Endothelial cell of umbilical vein (primary cell): ENCODE data around the gene LONRF2. TPM values are rescaled to one million over a fixed set of nuclear protein-coding genes. Genes with fewer than 3 reads are reported as not detected.

ENCODE experiments used
- BruUV-seq: library from RNA; stranded (reverse); fragments of 400-500 nt; replicated peaks from 2 replicates; lab custom pipeline; 2021; lab: Mats Ljungman, UMichigan
- CTCF ChIA-PET: fragments of 300-600, 350-600 bp; sonication (Branson Sonifier 250); formaldehyde crosslinking; loops from one replicate; lab custom pipeline; 2021; ENCODE audit warnings: antibody characterized with exemption, inconsistent platforms; lab: Charles Lee
- POLR2A ChIA-PET: fragments of 300-600, 350-600 bp; sonication (Branson Sonifier 250); formaldehyde crosslinking; loops from one replicate; lab custom pipeline; 2021; ENCODE audit warnings: antibody characterized with exemption, inconsistent platforms; lab: Charles Lee
- DNase-seq: peaks from one replicate; pipeline ENCODE4 v3.0.0-alpha.2; 2011; ENCODE audit warnings: low read depth, low spot score
- FAIRE-seq: peaks from 2 replicates; lab custom pipeline; 2011; peaks lifted over from hg19 to GRCh38; lab: Jason Lieb, UNC
- H2AFZ ChIP-seq: 2 replicates; pipeline ENCODE4 v1.6.0; 2012; ENCODE audit warnings: low read depth, low read length, control low read depth, inconsistent platforms
- H3K27ac ChIP-seq: 2 replicates; pipeline ENCODE4 v1.5.1; 2011; ENCODE audit warnings: low read depth, mild to moderate bottlenecking, control low read depth, low read length, moderate library complexity; ENCODE audit not compliant: insufficient read depth
- H3K27me3 ChIP-seq, 2 experiments: 2 replicates each; pipeline versions ENCODE4 v1.6.0 to v1.6.1; 2011; ENCODE audit warnings: low read length in 2 of 2, mixed read lengths in 1 of 2; ENCODE audit not compliant: control insufficient read depth in 2 of 2, insufficient read depth in 2 of 2
- H3K36me3 ChIP-seq, 2 experiments: 2 replicates in 1 of 2; 3 replicates in 1 of 2; pipeline ENCODE4 v1.5.1; 2011; ENCODE audit warnings: low read length in 2 of 2, mild to moderate bottlenecking in 1 of 2, moderate library complexity in 1 of 2; ENCODE audit not compliant: control insufficient read depth in 2 of 2, insufficient read depth in 2 of 2; ENCODE audit errors: extremely low read depth in 1 of 2
- H3K4me1 ChIP-seq: 3 replicates; pipeline ENCODE4 v1.5.1; 2011; ENCODE audit warnings: mild to moderate bottlenecking, low read length; ENCODE audit not compliant: control insufficient read depth, insufficient read depth; ENCODE audit errors: extremely low read depth
- H3K4me2 ChIP-seq: 2 replicates; pipeline ENCODE4 v1.6.1; 2011; ENCODE audit warnings: low read length, control low read depth, mixed read lengths; ENCODE audit not compliant: insufficient read depth
- H3K4me3 ChIP-seq, 3 experiments: fragments of 200-600 bp in 1 of 3; sonication (generic), shearing (Covaris generic) in 1 of 3; replicated peaks in 1 of 3; 2 replicates each; pipeline ENCODE4 v1.5.1; 2011 to 2016; ENCODE audit warnings: control low read depth in 3 of 3, low read length in 3 of 3, mild to moderate bottlenecking in 2 of 3, inconsistent platforms in 1 of 3, low read depth in 1 of 3, moderate library complexity in 1 of 3; ENCODE audit not compliant: insufficient read depth in 1 of 3
- H3K79me2 ChIP-seq: 2 replicates; pipeline ENCODE4 v1.6.0; 2012; ENCODE audit warnings: low read length, inconsistent platforms; ENCODE audit not compliant: control insufficient read depth, insufficient read depth
- H3K9ac ChIP-seq: replicated peaks from 2 replicates; pipeline ENCODE3; 2011; ENCODE audit warnings: low read length, control low read depth; ENCODE audit not compliant: insufficient read depth; ENCODE audit errors: extremely low read depth
- H3K9me1 ChIP-seq: replicated peaks from 3 replicates; pipeline ENCODE4 v1.6.0; 2011; ENCODE audit warnings: mild to moderate bottlenecking, low read length; ENCODE audit not compliant: control insufficient read depth, insufficient read depth; ENCODE audit errors: extremely low read depth
- H3K9me3 ChIP-seq: replicated peaks from 2 replicates; pipeline ENCODE4 v1.5.1; 2012; ENCODE audit warnings: low read length, inconsistent platforms; ENCODE audit not compliant: control insufficient read depth, insufficient read depth
- H4K20me1 ChIP-seq: replicated peaks from 2 replicates; pipeline ENCODE3; 2011; ENCODE audit warnings: mild to moderate bottlenecking, low read length; ENCODE audit not compliant: control insufficient read depth, insufficient read depth; ENCODE audit errors: extremely low read depth
- EZH2 ChIP-seq: IDR thresholded peaks from 2 replicates; pipeline ENCODE4 v1.6.1; 2012; ENCODE audit warnings: borderline replicate concordance, low read depth, mild to moderate bottlenecking, moderate library complexity, low read length, inconsistent platforms; ENCODE audit not compliant: severe bottlenecking
- JUN ChIP-seq: IDR thresholded peaks from 2 replicates; pipeline ENCODE4 v1.6.1; 2011; ENCODE audit warnings: borderline replicate concordance, low read depth; ENCODE audit not compliant: insufficient read length, insufficient read depth
- MAX ChIP-seq: IDR thresholded peaks from 2 replicates; pipeline ENCODE4 v1.6.1; 2011; ENCODE audit not compliant: insufficient read depth, insufficient read length
- POLR2A ChIP-seq: IDR thresholded peaks from 2 replicates; pipeline ENCODE4 v1.6.1; 2012; ENCODE audit warnings: low read depth, mild to moderate bottlenecking, control low read depth, low read length
- dilution Hi-C: fragments of 300-500 bp; cut with MboI; formaldehyde crosslinking; loops from one replicate; pipeline ENCODE4 v1.15.0; 2019; ENCODE audit warnings: low sequenced_read_pairs; ENCODE audit not compliant: extremely low pct_ligation_motif_present
- intact Hi-C: fragments of 100-400 bp; cut with micrococcal nuclease; formaldehyde crosslinking; loops from one replicate; pipeline ENCODE4 v1.10.0; 2022
- polyA plus RNA-seq, 4 experiments: library from polyadenylated mRNA; depleted of rRNA in 3 of 4; stranded (reverse) in 3 of 4; unstranded in 1 of 4; fragments of >200 nt; gene quantifications; 2 replicates each; pipeline versions ENCODE4 v1.2.1 to v1.2.3, GENCODE V29; 2011 to 2012; ENCODE audit warnings: missing spikeins in 1 of 4
- total RNA-seq: library from RNA; stranded (reverse); gene quantifications from 2 replicates; pipeline ENCODE4 v1.2.3, GENCODE V29; 2021
- TF ChIP-seq, protein P1 (sequence below), 2 donors: IDR thresholded peaks; 1 replicate in 1 of 2; 2 replicates in 1 of 2; pipeline ENCODE4 v1.5.1; 2011; ENCODE audit warnings: low read length in 2 of 2, mild to moderate bottlenecking in 2 of 2, moderate library complexity in 2 of 2, control low read depth in 1 of 2, inconsistent platforms in 1 of 2, low read depth in 1 of 2; ENCODE audit not compliant: insufficient read depth in 1 of 2; ENCODE audit errors: extremely low read depth in 1 of 2

The LONRF2 gene
- total and polyA plus RNA-seq, 2 donors (not counting 3 experiments of a cell fraction or from before 2014, with no cell fraction given) = 0.03 TPM; not detected in 1

DNA sequence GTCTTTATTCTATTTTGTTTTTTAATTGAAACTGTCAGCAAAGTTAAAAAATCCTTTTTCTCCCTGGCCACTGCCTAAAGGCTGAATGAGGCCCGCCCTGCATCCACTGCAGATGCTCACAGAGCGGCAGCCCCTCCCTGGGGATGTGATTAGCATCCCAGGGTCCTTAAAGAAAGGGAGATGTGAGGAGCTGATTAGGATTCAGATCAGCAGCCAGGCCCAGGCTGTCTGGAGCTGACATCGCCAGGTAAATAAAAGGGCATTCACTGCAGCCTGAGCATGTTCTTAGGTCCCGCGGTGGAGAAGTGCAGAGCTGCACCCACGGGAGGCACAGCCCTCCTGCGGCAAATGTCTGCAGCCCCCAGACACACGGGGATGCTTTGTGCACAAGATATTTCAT lies 83.8 kb downstream of the LONRF2 start:
- CTCF ChIA-PET = interaction anchor here (1.8 kb wide), 1 partner anchor 679 kb away, joined by 6 read pairs; no protein-coding TSS in a partner anchor
- POLR2A ChIA-PET = no interaction called here
- no peak for FAIRE-seq

GRCh38 chr2:100237770-100238169 lies 84.5 kb downstream of the LONRF2 start:
- DNase-seq (no peak), FAIRE-seq (no peak)
- no peaks in the 10 kb centered on the region for H3K79me2 ChIP-seq
- ChIA-PET CTCF (interaction anchor here (1.8 to 2.3 kb wide), 2 partner anchors 418 to 679 kb away, joined by 6 to 11 read pairs; no protein-coding TSS in a partner anchor), POLR2A (no interaction called here)
- dilution Hi-C loops = no loop called here
- H3K9me3 ChIP-seq = no peaks in the 10 kb centered on the region
- no peak overlapping the region for H3K4me3 ChIP-seq
- peaks cover 0 to 3% of the 10 kb centered on the region in 2 experiments for H3K27me3 ChIP-seq
- no peak overlapping the region for H3K9ac ChIP-seq
- H3K4me2 ChIP-seq = no peak overlapping the region
- H3K9me1 ChIP-seq = no peaks in the 10 kb centered on the region
- no peak overlapping the region for H2AFZ ChIP-seq
- intact Hi-C loops = no loop called here
- no peaks in the 10 kb centered on the region for H4K20me1 ChIP-seq
- H3K4me1 ChIP-seq = no peaks in the 10 kb centered on the region
- BruUV-seq = no TSS peak
- no peaks in the 10 kb centered on the region for H3K36me3 ChIP-seq
- no peak for TF ChIP-seq MAX
- H3K27ac ChIP-seq = no peak overlapping the region

More for the DNA sequence above, 83.8 kb downstream of the LONRF2 start:
- H3K9ac ChIP-seq = no peak overlapping the region
- peaks cover 0 to 3% of the 10 kb centered on the region in 2 experiments for H3K27me3 ChIP-seq
- dilution Hi-C loops = no loop called here
- no peaks in the 10 kb centered on the region for H3K9me1 ChIP-seq
- no TSS peak for BruUV-seq
- no peaks in the 10 kb centered on the region for H3K4me1 ChIP-seq
- intact Hi-C loops = no loop called here
- H4K20me1 ChIP-seq = no peaks in the 10 kb centered on the region
- no peaks in the 10 kb centered on the region for H3K9me3 ChIP-seq
- H3K36me3 ChIP-seq = no peaks in the 10 kb centered on the region
- no peak overlapping the region for H3K4me2 ChIP-seq
- no peak overlapping the region for H3K27ac ChIP-seq
- H3K79me2 ChIP-seq = no peaks in the 10 kb centered on the region
- DNase-seq = no peak
- TF ChIP-seq JUN (no peak), POLR2A (no peak), EZH2 (no peak)
- TF ChIP-seq, protein P1, sequence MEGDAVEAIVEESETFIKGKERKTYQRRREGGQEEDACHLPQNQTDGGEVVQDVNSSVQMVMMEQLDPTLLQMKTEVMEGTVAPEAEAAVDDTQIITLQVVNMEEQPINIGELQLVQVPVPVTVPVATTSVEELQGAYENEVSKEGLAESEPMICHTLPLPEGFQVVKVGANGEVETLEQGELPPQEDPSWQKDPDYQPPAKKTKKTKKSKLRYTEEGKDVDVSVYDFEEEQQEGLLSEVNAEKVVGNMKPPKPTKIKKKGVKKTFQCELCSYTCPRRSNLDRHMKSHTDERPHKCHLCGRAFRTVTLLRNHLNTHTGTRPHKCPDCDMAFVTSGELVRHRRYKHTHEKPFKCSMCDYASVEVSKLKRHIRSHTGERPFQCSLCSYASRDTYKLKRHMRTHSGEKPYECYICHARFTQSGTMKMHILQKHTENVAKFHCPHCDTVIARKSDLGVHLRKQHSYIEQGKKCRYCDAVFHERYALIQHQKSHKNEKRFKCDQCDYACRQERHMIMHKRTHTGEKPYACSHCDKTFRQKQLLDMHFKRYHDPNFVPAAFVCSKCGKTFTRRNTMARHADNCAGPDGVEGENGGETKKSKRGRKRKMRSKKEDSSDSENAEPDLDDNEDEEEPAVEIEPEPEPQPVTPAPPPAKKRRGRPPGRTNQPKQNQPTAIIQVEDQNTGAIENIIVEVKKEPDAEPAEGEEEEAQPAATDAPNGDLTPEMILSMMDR (IDR thresholded peaks at IDR 0.05; ENCODE audit: extremely low read depth in 1 of 2, insufficient read depth in 1 of 2, low read depth in 1 of 2, low read length in 2 of 2) = no peak
- H3K4me3 ChIP-seq = no peak overlapping the region
- H2AFZ ChIP-seq = no peak overlapping the region
